Liver (tissue), 9 donors: ENCODE measurements around the gene C17orf50. TPM values are rescaled to one million over a fixed set of nuclear protein-coding genes. Genes with fewer than 3 reads are reported as not detected.

Experiments used
- DNase-seq: peaks from one replicate; pipeline ENCODE4 v3.0.0-alpha.2; 2017; ENCODE audit warnings: low spot score
- H3K27ac ChIP-seq, 2 donors: one replicate each; pipeline ENCODE4 v1.7.0; 2013; ENCODE audit warnings: inconsistent platforms in 2 of 2, low read length in 2 of 2, control low read depth in 1 of 2, low read depth in 1 of 2, mild to moderate bottlenecking in 1 of 2
- H3K27me3 ChIP-seq, 4 donors: one replicate each; pipeline versions ENCODE4 v1.6.1 to v1.7.0; 2013; ENCODE audit warnings: low read length in 3 of 4, inconsistent platforms in 1 of 4, mild to moderate bottlenecking in 1 of 4, moderate library complexity in 1 of 4; ENCODE audit not compliant: control insufficient read depth in 4 of 4, insufficient read depth in 4 of 4
- H3K36me3 ChIP-seq, 4 donors: one replicate each; pipeline versions ENCODE4 v1.6.1 to v1.7.0; 2013; ENCODE audit warnings: low read length in 3 of 4, mild to moderate bottlenecking in 3 of 4, low read depth in 1 of 4, moderate library complexity in 1 of 4; ENCODE audit not compliant: control insufficient read depth in 4 of 4, insufficient read depth in 3 of 4
- H3K4me1 ChIP-seq, 4 donors: one replicate each; pipeline versions ENCODE4 v1.6.1 to v1.7.0; 2013; ENCODE audit warnings: low read length in 3 of 4, mild to moderate bottlenecking in 3 of 4, moderate library complexity in 1 of 4; ENCODE audit not compliant: control insufficient read depth in 4 of 4, insufficient read depth in 4 of 4
- H3K4me3 ChIP-seq, 3 donors: one replicate each; pipeline versions ENCODE4 v1.6.1 to v1.7.0; 2013; ENCODE audit warnings: low read length in 3 of 3, control low read depth in 1 of 3, low read depth in 1 of 3, mild to moderate bottlenecking in 1 of 3
- H3K9ac ChIP-seq, 2 donors: one replicate each; pipeline ENCODE4 v1.7.0; 2013; ENCODE audit warnings: low read length in 2 of 2, mild to moderate bottlenecking in 2 of 2, moderate library complexity in 2 of 2, control low read depth in 1 of 2, low read depth in 1 of 2
- H3K9me3 ChIP-seq, 4 donors: one replicate each; pipeline versions ENCODE4 v1.6.1 to v1.7.0; 2013; ENCODE audit warnings: low read length in 3 of 4; ENCODE audit not compliant: control insufficient read depth in 4 of 4
- ATF3 ChIP-seq: IDR thresholded peaks from 2 replicates; pipeline ENCODE4 v1.6.1; 2016; ENCODE audit warnings: antibody characterized with exemption
- EGR1 ChIP-seq, 2 donors: IDR thresholded peaks; 2 replicates each; pipeline ENCODE4 v1.6.1; 2016 to 2018; ENCODE audit warnings: antibody characterized with exemption in 2 of 2, low read depth in 2 of 2
- FOXA1 ChIP-seq: IDR thresholded peaks from 2 replicates; pipeline ENCODE4 v1.6.1; 2016; ENCODE audit warnings: antibody characterized with exemption
- GABPA ChIP-seq, 2 donors: IDR thresholded peaks in 1 of 2; conservative IDR thresholded peaks in 1 of 2; 2 replicates each; pipeline ENCODE4 v1.6.1; 2016; ENCODE audit warnings: antibody characterized with exemption in 2 of 2, mild to moderate bottlenecking in 1 of 2, moderate library complexity in 1 of 2
- HNF4G ChIP-seq: IDR thresholded peaks from 2 replicates; pipeline ENCODE4 v1.6.1; 2016; ENCODE audit warnings: antibody characterized with exemption
- MAX ChIP-seq: IDR thresholded peaks from 2 replicates; pipeline ENCODE4 v1.6.1; 2016; ENCODE audit warnings: antibody characterized with exemption
- NR2F2 ChIP-seq: IDR thresholded peaks from 2 replicates; pipeline ENCODE4 v1.6.1; 2016; ENCODE audit warnings: antibody characterized with exemption
- RXRA ChIP-seq, 2 donors: IDR thresholded peaks; 2 replicates each; pipeline ENCODE4 v1.6.1; 2017 to 2018; ENCODE audit warnings: antibody characterized with exemption in 2 of 2, mild to moderate bottlenecking in 1 of 2
- SP1 ChIP-seq: IDR thresholded peaks from 2 replicates; pipeline ENCODE4 v1.6.1; 2018; ENCODE audit warnings: antibody characterized with exemption, mild to moderate bottlenecking
- TAF1 ChIP-seq: conservative IDR thresholded peaks from 2 replicates; pipeline ENCODE4 v1.6.1; 2016; ENCODE audit warnings: antibody characterized with exemption, mild to moderate bottlenecking
- YY1 ChIP-seq: IDR thresholded peaks from 2 replicates; pipeline ENCODE4 v1.6.1; 2016; ENCODE audit warnings: antibody characterized with exemption, mild to moderate bottlenecking
- WGBS: extraction: QIAGEN DNeasy Blood & Tissue Kit; methylation state at CpG from one replicate; pipeline ENCODE4 v1.1.7; 2013; 5-methylcytosine and 5-hydroxymethylcytosine counted together
- polyA plus RNA-seq, 2 donors: library from polyadenylated mRNA; stranded (reverse) in 1 of 2; unstranded in 1 of 2; fragments of 200-250 nt in 1 of 2; fragments of >200 nt in 1 of 2; fragmentation: Nextera tagmentation in 1 of 2; extraction: Ambion mirVana in 1 of 2; gene quantifications; one replicate each; pipeline versions ENCODE4 v1.2.1 to v1.2.3, GENCODE V29; 2013 to 2015
- total RNA-seq, 2 donors: library from RNA; depleted of rRNA; stranded (reverse); fragments of >200 nt; gene quantifications; one replicate each; pipeline ENCODE4 v1.2.3, GENCODE V29; 2014
- TF ChIP-seq, protein P1 (sequence below): IDR thresholded peaks from 2 replicates; pipeline ENCODE4 v1.6.1; 2016; ENCODE audit warnings: antibody characterized with exemption, mild to moderate bottlenecking
- TF ChIP-seq, protein P2 (sequence below): IDR thresholded peaks from 2 replicates; pipeline ENCODE4 v1.6.1; 2016; ENCODE audit warnings: antibody characterized with exemption
- TF ChIP-seq, protein P3 (sequence below): fragments of 150-350 bp; IDR thresholded peaks from 2 replicates; pipeline ENCODE4 v1.5.1; 2017; ENCODE audit warnings: improper control_type of control experiment, low read depth, low read length; ENCODE audit not compliant: missing input control
- donor health status: healthy.
- donor health status: healthy.
- donor health status: healthy.
- donor health status: healthy.
- donor health status: healthy.

The C17orf50 gene
- total and polyA plus RNA-seq, 4 donors, result not detected

- DNase-seq, result no peak
- H3K9me3 ChIP-seq, result no peaks in the 10 kb centered on the region
- 86% methylated on average over 1 of the region's 1 CpG for WGBS
- H3K9ac ChIP-seq, result no peak overlapping the region
- H3K4me3 ChIP-seq, result no peak overlapping the region
- H3K27ac ChIP-seq, result no peak overlapping the region
- H3K36me3 ChIP-seq, result no peaks in the 10 kb centered on the region
- peaks cover 0 to 9% (median 5%) of the 10 kb centered on the region in 4 donors for H3K4me1 ChIP-seq
- no peak for TF ChIP-seq MAX
- no peak for TF ChIP-seq TAF1
- TF ChIP-seq GABPA (IDR thresholded peaks at IDR 0.05 in 1 of 2, conservative IDR thresholded peaks at IDR 0.05 in 1 of 2), result no peak
- TF ChIP-seq, protein P1, sequence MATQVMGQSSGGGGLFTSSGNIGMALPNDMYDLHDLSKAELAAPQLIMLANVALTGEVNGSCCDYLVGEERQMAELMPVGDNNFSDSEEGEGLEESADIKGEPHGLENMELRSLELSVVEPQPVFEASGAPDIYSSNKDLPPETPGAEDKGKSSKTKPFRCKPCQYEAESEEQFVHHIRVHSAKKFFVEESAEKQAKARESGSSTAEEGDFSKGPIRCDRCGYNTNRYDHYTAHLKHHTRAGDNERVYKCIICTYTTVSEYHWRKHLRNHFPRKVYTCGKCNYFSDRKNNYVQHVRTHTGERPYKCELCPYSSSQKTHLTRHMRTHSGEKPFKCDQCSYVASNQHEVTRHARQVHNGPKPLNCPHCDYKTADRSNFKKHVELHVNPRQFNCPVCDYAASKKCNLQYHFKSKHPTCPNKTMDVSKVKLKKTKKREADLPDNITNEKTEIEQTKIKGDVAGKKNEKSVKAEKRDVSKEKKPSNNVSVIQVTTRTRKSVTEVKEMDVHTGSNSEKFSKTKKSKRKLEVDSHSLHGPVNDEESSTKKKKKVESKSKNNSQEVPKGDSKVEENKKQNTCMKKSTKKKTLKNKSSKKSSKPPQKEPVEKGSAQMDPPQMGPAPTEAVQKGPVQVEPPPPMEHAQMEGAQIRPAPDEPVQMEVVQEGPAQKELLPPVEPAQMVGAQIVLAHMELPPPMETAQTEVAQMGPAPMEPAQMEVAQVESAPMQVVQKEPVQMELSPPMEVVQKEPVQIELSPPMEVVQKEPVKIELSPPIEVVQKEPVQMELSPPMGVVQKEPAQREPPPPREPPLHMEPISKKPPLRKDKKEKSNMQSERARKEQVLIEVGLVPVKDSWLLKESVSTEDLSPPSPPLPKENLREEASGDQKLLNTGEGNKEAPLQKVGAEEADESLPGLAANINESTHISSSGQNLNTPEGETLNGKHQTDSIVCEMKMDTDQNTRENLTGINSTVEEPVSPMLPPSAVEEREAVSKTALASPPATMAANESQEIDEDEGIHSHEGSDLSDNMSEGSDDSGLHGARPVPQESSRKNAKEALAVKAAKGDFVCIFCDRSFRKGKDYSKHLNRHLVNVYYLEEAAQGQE, result no peak
- no peak for TF ChIP-seq HNF4G
- TF ChIP-seq, protein P2, sequence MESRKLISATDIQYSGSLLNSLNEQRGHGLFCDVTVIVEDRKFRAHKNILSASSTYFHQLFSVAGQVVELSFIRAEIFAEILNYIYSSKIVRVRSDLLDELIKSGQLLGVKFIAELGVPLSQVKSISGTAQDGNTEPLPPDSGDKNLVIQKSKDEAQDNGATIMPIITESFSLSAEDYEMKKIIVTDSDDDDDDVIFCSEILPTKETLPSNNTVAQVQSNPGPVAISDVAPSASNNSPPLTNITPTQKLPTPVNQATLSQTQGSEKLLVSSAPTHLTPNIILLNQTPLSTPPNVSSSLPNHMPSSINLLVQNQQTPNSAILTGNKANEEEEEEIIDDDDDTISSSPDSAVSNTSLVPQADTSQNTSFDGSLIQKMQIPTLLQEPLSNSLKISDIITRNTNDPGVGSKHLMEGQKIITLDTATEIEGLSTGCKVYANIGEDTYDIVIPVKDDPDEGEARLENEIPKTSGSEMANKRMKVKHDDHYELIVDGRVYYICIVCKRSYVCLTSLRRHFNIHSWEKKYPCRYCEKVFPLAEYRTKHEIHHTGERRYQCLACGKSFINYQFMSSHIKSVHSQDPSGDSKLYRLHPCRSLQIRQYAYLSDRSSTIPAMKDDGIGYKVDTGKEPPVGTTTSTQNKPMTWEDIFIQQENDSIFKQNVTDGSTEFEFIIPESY, result no peak
- TF ChIP-seq YY1, result no peak
- no peaks in the 10 kb centered on the region for H3K27me3 ChIP-seq
Observed at GRCh38 chr17:35732806-35733136, 27.9 kb upstream of the C17orf50 start.

DNA sequence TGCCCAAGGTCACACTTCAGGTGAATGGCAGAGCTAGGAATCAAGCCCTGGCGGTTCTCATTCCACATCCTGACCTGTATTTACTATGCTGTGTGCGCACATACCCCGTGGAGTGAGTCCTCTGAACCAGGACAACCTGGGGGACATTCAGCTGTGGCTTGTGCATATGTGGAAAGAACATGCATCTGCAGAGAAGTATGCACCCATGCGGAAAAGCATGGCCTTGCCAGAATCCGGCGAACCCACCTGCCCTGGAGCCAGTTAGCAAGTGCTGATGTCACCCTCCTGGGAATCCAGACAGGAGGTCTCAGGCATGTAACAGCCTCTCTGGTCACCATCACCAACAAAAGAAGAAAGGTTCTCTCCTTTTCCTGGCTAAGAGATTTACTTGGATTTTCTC, 27.3 kb upstream of the C17orf50 start:
- Histone ChIP-seq H3K4me1 (peaks cover 0 to 9% (median 5%) of the 10 kb centered on the region in 4 donors), H3K4me3 (no peak overlapping the region), H3K27ac (no peak overlapping the region), H3K27me3 (no peaks in the 10 kb centered on the region), H3K36me3 (no peaks in the 10 kb centered on the region), H3K9ac (no peak overlapping the region), H3K9me3 (no peaks in the 10 kb centered on the region)
- no peak for DNase-seq
- 93% methylated on average over 6 of the region's 6 CpGs for WGBS
- TF ChIP-seq SP1 (no peak), HNF4G (no peak), EGR1 (IDR thresholded peaks at IDR 0.05; ENCODE audit: low read depth in 2 of 2) (no peak), RXRA (IDR thresholded peaks at IDR 0.05) (no peak), GABPA (IDR thresholded peaks at IDR 0.05 in 1 of 2, conservative IDR thresholded peaks at IDR 0.05 in 1 of 2) (no peak), FOXA1 (no peak), YY1 (no peak)

DNA sequence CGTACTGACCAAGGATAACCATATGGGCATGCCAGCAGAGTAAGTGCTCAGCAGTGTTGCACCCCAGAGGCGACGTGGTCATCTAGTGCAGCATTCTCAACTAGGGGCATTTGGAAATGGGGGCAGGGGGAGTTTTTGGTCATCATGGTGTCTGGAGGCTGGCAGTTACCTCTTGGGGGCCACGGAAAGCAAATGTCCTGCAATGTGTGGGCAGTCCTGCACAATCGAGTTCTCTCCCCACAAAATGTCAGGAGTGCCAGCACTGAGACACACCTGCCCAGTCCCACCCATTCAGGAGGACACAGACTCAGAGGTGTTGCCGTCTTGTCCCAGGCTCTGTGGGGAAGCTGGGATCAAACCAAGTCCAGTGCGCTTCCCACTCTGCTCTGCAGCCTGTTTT, 26.3 kb upstream of the C17orf50 start:
- no peaks in the 10 kb centered on the region for H3K27me3 ChIP-seq
- H3K36me3 ChIP-seq, result no peaks in the 10 kb centered on the region
- H3K27ac ChIP-seq, result no peak overlapping the region
- H3K4me1 ChIP-seq, result peaks cover 0 to 9% (median 5%) of the 10 kb centered on the region in 4 donors
- TF ChIP-seq NR2F2 (no peak), ATF3 (no peak)
- TF ChIP-seq, protein P3, sequence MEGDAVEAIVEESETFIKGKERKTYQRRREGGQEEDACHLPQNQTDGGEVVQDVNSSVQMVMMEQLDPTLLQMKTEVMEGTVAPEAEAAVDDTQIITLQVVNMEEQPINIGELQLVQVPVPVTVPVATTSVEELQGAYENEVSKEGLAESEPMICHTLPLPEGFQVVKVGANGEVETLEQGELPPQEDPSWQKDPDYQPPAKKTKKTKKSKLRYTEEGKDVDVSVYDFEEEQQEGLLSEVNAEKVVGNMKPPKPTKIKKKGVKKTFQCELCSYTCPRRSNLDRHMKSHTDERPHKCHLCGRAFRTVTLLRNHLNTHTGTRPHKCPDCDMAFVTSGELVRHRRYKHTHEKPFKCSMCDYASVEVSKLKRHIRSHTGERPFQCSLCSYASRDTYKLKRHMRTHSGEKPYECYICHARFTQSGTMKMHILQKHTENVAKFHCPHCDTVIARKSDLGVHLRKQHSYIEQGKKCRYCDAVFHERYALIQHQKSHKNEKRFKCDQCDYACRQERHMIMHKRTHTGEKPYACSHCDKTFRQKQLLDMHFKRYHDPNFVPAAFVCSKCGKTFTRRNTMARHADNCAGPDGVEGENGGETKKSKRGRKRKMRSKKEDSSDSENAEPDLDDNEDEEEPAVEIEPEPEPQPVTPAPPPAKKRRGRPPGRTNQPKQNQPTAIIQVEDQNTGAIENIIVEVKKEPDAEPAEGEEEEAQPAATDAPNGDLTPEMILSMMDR, result no peak
- TF ChIP-seq, protein P1, result no peak
- H3K9me3 ChIP-seq, result no peaks in the 10 kb centered on the region
- H3K9ac ChIP-seq, result no peak overlapping the region
- no peak overlapping the region for H3K4me3 ChIP-seq
- DNase-seq, result no peak
- 91% methylated on average over 7 of the region's 7 CpGs for WGBS
